ENCODE measurements around the gene MTFR1L.

- TF ChIP-seq EP300 (IDR thresholded peaks at IDR 0.05; ENCODE audit: borderline replicate concordance) (no peak), FOXM1 (IDR thresholded peaks at IDR 0.05; ENCODE audit: borderline replicate concordance, low read depth) (no peak), CREB1 (IDR thresholded peaks at IDR 0.05; ENCODE audit: low read depth) (no peak), TEAD4 (IDR thresholded peaks at IDR 0.05) (no peak), REST (IDR thresholded peaks at IDR 0.05; ENCODE audit: low read depth) (no peak), TCF12 (IDR thresholded peaks at IDR 0.05; ENCODE audit: low read depth) (no peak)
- TF ChIP-seq, protein P1, sequence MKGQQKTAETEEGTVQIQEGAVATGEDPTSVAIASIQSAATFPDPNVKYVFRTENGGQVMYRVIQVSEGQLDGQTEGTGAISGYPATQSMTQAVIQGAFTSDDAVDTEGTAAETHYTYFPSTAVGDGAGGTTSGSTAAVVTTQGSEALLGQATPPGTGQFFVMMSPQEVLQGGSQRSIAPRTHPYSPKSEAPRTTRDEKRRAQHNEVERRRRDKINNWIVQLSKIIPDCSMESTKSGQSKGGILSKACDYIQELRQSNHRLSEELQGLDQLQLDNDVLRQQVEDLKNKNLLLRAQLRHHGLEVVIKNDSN (IDR thresholded peaks at IDR 0.05), result no peak
Measured at GRCh38 chr1:25794325-25794724, 25.4 kb upstream of the MTFR1L start.
